ENCODE measurements around the gene GPR161.

Gene GPR161

GRCh38 chr1:168146160-168146539 lies 9.4 kb upstream of the GPR161 start:
- DNase-seq, result no peak

GRCh38 chr1:168145184-168146159 lies 8.7 kb upstream of the GPR161 start:
- peak; percentile 92 for DNase-seq

GRCh38 chr1:168141871-168142385 lies 5.2 kb upstream of the GPR161 start:
- DNase-seq, result no peak

- DNase-seq, result no peak
Observed at GRCh38 chr1:168139070-168139469, 2.3 kb upstream of the GPR161 start.

GRCh38 chr1:168138134-168138533 lies 1.4 kb upstream of the GPR161 start:
- no peak for DNase-seq

GRCh38 chr1:168137515-168137821 lies 738 bp upstream of the GPR161 start:
- DNase-seq, result no peak

- DNase-seq, result peak; percentile 13
Observed at GRCh38 chr1:168135921-168136708, 615 bp downstream of the GPR161 start.

- no peak for DNase-seq
Observed at GRCh38 chr1:168135116-168135920, 1.4 kb downstream of the GPR161 start.

- DNase-seq, result no peak
Observed at GRCh38 chr1:168134642-168135041, 2.1 kb downstream of the GPR161 start.

GRCh38 chr1:168134132-168134531 lies 2.6 kb downstream of the GPR161 start:
- DNase-seq, result no peak

GRCh38 chr1:168129933-168130332 lies 6.8 kb downstream of the GPR161 start:
- DNase-seq, result no peak

- no peak for DNase-seq
Observed at GRCh38 chr1:168127503-168127902, 9.2 kb downstream of the GPR161 start.

- no peak for DNase-seq
Observed at GRCh38 chr1:168125051-168125450, 11.7 kb downstream of the GPR161 start.

GRCh38 chr1:168121401-168122011 lies 15.2 kb downstream of the GPR161 start:
- DNase-seq, result no peak

GRCh38 chr1:168119750-168120149 lies 17.0 kb downstream of the GPR161 start:
- DNase-seq, result no peak

- DNase-seq, result no peak
Observed at GRCh38 chr1:168116327-168116799, 20.4 kb downstream of the GPR161 start.

GRCh38 chr1:168114845-168115244 lies 21.9 kb downstream of the GPR161 start:
- DNase-seq, result no peak

GRCh38 chr1:168112673-168113305 lies 23.9 kb downstream of the GPR161 start:
- peak; percentile 80 for DNase-seq

- DNase-seq, result no peak
Observed at GRCh38 chr1:168110896-168111545, 25.7 kb downstream of the GPR161 start.

GRCh38 chr1:168106274-168106673 lies 30.5 kb downstream of the GPR161 start:
- no peak for DNase-seq

GRCh38 chr1:168105846-168106245 lies 30.9 kb downstream of the GPR161 start:
- DNase-seq, result no peak
